ENCODE data around the gene PDRG1.

GRCh38 chr20:31987744-31988143 is 35.9 kb upstream of the PDRG1 start:
- TF ChIP-seq, protein P1, sequence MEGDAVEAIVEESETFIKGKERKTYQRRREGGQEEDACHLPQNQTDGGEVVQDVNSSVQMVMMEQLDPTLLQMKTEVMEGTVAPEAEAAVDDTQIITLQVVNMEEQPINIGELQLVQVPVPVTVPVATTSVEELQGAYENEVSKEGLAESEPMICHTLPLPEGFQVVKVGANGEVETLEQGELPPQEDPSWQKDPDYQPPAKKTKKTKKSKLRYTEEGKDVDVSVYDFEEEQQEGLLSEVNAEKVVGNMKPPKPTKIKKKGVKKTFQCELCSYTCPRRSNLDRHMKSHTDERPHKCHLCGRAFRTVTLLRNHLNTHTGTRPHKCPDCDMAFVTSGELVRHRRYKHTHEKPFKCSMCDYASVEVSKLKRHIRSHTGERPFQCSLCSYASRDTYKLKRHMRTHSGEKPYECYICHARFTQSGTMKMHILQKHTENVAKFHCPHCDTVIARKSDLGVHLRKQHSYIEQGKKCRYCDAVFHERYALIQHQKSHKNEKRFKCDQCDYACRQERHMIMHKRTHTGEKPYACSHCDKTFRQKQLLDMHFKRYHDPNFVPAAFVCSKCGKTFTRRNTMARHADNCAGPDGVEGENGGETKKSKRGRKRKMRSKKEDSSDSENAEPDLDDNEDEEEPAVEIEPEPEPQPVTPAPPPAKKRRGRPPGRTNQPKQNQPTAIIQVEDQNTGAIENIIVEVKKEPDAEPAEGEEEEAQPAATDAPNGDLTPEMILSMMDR (IDR thresholded peaks at IDR 0.05): no peak
- no peak for TF ChIP-seq EZH2 (IDR thresholded peaks at IDR 0.05; ENCODE audit: borderline replicate concordance, insufficient read depth, low read depth, low read length, poor library complexity, severe bottlenecking)
